ENCODE results near the gene ERN1.

GRCh38 chr17:64156670-64157069 is 26.7 kb upstream of the ERN1 start:
- no peak for TF ChIP-seq CTCF (IDR thresholded peaks at IDR 0.05)
- no peak for TF ChIP-seq POLR2A (IDR thresholded peaks at IDR 0.05)

Data from body of pancreas (tissue), 4 donors.